SW 1271 (cell line): ENCODE results near the gene CNN1.
"Not testable (repeated sequence)": the region's sequence is repeated elsewhere in the genome, so short reads cannot be mapped to it uniquely, and the experiment has no call there.

ENCODE experiments used
- DNase-seq, 2 experiments: peaks; one replicate each; lab custom pipeline; 2025; lab: John Stamatoyannopoulos, UW

Gene CNN1

DNA sequence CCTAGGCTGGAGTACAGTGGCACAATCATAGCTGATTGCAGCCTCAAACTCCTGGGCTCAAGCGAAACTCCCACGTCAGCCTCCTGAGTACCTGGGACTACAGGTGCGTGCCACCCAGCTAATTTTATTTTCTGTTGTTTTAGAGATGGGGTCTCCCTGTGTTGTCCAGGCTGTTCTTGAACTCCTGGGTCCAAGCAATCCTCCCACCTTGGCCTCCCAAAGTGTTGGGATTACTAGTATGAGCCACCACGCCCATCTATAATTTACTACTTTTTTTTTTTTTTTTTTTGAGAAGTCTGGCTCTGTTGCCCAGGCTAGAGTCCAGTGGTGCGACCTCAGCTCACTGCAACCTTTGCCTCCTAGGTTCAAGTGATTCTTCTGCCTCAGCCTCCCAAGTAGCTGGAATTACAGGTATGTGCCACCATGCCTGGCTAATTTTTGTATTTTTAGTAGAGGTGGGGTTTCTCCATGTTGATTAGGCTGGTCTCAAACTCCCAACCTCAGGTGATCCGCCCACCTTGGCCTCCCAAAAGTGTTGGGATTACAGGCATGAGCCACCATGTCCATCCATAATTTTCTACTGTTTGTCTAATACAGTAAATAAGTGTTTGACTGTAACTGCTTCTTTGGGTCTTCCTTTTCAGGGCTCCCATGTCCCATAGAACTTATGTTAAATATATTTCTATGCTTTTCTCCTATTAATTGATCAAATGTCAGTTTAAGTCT, 25.6 kb downstream of the CNN1 start:
- DNase-seq, result not testable (repeated sequence)

DNA sequence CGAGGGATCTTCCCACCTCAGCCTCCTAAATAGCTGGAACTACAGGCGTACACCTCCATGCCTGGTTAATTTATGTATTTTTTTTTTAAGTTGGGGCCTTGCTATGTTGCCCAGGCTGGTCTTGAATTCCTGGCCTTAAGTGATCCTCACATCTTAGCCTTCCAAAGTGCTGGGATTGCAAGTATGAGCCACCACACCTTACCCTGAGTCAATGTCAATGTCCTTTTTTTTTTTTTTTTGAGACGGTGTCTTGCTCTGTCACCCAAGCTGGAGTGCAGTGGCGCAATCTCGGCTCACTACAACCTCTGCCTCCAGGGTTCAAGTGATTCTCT, 27.0 kb downstream of the CNN1 start:
- DNase-seq, result not testable (repeated sequence)

DNA sequence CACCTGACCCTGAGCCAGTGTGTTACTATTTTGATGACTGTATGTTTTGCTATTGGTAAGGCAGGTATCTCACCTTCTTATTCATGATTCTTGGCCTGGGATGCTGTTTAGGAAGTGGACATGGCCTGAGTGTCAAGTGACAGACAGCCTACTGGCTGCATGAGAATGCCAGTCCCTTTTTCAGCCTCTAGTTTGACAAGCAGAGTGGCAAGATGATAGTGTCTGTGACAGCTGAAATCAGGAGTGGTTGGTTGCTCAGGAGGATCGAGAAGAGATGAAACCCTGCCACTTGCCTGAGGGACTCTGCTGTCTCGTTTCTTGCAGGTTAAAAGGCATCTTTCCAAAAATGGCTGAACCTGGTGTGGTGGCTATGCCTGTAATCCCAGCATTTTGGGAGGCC, 27.5 kb downstream of the CNN1 start:
- DNase-seq, result no peak

DNA sequence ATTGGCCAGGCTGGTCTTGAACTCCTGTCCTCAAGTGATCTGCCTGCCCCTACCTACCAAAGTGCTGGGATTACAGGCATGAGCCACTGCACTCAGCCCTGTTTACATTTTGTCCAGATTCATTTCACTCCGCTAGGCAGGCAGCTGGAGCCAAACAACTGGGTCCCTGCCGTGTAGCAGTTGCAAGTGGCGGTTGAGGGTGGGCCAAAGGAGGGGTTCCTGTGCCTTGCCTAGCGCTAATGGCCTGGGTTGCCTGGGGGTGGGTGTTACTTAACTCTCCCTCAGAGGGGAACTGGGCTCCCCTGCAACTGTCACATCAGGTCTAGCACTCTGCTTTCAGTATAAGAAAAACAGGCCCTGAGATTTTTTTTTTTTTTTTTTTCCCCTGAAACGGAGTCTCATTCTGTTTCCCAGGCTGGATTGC, 31.4 kb downstream of the CNN1 start:
- no peak for DNase-seq

DNA sequence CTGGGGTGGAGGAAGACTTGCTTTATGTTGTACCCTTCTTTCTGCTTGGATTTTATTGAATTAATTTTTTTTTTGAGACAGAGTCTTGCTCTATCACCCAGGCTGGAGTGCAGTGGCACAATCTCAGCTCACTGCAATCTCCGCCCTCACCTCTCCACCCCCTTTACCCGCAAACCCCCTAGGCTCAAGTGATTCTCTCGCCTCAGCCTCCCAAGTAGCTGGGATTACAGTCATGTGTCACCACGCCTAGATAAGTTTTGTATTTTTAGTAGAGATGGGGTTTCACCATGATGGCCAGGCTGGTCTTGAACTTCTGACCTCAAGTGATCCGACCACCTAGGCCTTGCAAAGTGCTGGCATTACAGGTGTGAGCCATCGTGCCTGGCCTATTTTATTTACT, 34.7 kb downstream of the CNN1 start:
- DNase-seq, result not testable (repeated sequence)

DNA sequence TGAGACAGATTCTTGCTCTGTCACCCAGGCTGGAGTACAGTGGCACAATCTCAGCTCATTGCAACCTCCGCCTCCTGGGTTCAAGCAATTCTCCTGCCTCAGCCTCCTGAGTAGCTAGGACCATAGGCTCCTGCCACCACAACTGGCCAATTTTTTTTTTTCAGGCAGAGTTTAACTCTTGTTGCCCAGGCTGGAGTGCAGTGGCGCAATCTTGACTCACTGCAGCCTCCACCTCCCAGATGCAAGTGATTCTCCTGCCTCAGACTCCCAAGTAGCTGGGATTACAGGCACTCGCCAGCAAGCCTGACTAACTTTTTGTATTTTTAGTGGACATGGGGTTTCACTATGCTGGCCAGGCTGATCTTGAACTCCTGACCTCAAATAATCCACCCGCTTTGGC, 35.1 kb downstream of the CNN1 start:
- not testable (repeated sequence) for DNase-seq

DNA sequence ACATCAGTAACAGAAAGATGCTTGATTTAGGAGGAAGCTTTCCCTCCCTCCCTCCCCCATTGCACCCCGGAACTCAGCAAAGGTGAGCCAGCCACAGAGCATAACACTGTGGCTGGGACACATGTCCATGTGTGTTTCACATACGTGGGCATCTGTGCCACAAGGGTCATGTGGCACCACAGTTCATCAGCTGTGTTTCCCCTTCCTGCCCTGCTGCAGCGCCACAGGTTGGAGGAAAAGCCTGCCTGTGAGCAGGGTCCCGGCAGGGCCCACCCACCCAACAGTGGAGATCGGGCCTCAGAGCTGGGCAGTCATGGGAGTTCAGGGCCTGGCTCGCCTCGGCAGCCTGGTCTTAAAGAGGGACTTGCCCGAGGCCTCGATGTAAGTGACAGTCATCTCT, 36.0 kb downstream of the CNN1 start:
- no peak for DNase-seq

DNA sequence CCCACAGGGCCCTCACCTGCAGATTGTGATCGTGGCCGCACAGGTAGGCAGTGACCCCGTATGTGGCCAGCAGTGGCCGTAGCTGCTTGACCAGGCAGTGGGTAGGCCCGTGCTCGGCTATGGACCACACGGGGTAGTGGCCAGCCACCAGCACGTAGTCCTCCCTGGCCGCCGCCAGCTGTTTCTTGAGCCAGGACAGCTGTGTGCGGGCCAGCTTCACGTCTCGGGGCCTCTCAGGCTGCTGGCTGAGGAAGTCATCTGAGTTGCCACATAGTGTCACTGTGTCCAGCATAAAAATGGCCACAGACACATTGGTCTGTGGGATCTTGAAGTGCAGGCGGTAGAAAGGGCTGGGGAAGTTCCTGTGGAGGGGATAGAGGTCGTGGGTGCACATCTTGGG, 37.6 kb downstream of the CNN1 start:
- DNase-seq, result no peak

DNA sequence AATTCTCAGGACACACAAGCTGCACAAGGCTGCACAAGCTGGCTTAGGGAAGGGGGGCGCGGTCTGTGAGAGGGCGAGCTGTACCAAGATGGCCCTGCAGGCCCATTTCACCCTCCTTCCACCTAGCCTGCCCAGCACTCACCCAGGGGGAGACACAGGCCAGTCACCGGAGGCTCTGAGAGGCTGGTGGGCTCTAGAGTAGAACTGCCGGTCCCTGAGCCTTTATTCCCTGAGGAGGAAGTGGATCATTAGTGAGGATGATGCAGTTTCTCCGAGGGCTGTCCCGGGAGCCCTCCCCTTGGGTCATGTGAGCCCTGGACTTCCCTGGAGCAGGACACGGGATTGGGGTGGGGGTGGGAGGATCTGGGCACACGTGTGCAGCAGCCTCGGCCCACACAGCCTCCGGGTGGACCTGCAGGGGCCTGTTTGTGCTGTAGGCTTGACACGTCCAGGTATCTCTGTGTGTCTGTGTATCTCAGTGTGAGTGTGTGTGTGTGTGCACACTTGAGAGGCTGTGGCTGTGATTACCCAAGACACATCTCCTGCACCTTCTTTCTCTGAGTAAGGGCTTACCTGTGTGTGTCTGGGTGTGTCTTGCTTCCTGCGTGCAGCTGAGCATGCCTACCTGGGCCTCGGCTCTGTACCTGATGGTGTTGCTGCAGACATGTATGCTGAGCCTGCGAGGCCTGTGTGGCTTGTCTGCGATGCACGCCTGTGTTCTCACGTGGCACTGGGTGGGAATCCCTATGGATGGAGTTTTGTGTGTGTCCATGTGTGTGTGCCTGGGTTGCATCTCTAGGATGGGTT, 39.0 kb downstream of the CNN1 start, which contains the start of gene ACP5:
ACP5 (minus strand) TSS at position 195 of the 807 bp plus-strand sequence. CDS start 328 bp downstream, outside the sequence.
- DNase-seq, result no peak

DNA sequence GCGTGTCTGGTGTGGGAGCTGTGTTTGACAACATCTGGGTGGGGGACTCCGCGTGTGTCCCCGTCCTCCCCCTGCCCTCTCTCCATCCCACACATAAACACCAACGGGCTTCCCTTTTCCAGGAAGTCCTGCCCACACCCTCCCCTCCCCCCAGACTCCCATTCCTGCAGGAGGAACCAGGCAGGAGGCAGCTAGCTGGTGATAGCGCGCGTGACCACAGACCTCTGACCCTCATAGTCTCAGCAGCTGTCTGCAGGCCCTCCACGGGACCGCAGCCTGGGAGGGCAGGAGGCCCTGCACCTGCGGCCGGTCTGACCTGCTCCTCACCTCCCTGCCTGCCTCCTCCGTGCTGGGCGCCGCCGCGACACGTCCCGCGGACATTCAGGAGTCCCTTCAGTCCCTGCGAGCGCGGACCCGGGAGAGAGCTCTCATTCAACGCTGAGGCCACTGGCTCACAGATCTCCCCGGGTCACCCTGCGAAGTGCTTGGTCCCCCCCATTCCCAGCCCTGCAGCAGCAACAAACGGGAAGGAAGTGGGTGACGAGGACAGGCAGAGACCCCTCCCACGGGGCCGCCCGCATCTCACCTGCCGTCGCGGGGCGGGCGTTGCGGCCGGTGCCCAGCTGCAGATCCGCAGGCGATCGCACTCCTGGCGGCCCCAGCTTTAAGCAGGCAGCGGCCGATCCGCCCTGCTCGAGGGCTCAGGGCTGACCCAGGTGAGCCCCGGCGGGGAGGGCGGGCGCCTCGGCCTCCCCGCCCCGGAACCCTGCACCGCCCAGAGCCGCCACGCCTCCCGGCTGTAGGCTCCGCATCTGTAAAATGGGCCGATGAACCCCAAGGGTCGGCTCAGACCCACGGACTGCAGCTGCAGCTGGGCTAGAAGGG, 39.8 kb downstream of the CNN1 start:
- DNase-seq, result no peak

DNA sequence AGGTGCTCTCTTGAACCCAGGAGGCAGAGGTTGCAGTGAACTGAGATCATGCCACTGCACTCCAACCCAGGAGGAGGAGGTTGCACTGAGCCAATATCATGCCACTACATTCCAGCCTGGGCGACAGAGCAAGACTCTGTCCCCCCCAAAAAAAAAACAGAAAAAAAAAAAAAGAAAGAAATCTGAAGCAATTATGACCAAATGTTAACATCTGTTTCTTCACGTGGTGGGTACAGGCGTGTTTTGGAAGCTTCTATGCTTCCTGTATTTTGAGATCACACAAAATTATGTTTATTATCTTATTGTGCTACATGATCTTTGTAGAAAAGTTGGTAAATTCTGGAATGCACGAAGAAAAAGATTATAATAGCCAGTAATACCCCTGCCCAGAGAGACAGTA, 41.5 kb downstream of the CNN1 start:
- no peak for DNase-seq

DNA sequence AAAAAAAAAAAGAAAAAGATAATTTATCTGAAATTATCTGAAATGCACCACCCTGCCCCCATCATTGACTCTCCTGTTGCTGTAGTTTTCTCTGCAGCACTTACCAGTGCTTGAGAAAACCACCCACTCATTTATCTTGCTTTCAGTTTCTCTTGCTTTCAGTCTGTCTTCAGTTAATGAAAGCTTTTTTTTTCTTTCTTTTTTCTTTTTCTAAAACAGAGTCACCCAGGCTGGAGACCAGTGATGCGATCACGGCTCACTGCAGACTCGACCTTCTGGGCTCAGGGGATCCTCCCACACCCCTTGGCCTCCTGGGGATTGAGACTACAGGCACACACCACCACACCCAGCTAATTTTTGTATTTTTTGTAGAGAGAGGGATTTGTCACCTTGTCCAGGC, 43.1 kb downstream of the CNN1 start:
- no peak for DNase-seq

DNA sequence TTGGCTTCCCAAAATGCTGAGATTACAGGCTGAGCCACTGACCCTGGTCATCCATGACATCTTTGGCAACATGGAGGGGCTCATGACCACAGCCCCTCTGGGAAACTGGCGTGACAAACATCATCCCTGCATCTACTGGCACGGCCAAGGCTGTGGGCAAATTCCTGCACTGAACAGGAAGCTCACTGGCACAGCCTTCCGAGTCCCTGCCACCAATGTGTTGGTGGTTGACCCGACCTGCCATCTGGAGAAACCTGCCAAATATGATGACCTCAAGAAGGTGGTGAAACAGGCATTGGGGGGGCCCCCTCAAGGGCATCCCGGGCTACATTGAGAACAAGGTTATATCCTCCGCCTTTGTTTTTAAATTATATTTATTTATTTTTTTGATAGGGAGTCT, 47.7 kb downstream of the CNN1 start:
- DNase-seq, result no peak

DNA sequence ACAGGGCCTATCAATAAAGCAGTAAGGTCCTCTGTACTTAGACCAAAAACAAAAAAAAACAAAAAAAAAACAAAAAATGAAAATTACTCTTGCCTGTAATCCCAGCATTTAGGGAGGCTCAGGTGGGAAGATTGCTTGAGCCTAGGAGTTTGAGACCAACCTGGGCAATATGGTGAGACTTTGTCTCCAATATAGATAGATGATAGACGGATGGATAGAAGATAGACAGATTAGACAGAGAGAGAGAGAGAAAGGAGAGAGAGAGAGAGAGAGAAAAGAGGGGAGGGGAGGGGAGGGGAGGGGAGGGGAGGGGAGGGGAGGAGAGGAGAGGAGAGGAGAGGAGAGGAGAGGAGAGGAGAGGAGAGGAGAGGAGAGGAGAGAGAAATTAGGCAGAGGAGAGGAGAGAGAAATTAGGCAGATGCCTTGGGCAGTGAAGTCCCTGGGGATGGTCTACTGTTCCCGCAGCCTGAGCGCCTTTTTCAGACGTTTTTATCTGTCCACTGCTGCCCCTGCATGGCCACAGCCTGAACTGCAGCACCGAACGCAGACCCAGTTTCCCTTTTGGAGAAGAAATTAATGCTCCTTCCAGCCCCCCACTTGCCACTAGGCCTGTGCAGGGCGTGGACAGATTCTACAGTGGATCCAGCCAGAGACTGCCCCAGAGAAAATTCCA, 48.8 kb downstream of the CNN1 start:
- peak in 1 of 2 experiments; percentile 82 for DNase-seq

DNA sequence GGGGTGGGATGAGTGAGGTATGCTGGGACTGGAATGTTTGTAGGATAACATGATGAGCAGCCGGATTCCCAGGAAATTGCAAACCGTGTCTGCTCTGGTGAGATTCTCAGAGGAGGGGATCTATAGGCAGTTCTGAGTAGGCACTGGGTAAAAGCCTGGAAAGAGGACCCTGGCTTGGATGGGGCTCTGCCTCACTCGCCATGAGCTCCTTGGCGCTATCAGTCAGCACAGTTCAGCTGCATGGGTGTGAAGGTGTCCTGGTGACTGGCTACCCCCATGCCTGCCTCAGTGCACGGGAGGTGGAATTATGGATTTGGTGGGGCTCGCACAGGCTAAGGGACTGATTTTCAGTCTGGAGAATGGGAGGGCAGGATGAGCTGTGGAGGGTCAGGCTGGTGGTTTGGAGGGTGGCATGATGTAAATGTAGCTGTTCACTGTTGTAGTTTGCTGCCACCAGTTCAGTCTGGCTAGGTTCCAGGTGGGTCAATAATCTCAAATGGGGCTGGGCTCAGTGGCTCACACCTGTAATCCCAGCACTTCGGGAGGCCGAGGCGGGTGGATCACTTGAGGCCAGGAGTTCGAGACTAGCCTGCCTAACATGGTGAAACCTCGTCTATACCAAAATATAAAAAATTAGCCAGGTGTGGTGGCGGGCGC, 49.5 kb downstream of the CNN1 start:
- DNase-seq, result no peak

DNA sequence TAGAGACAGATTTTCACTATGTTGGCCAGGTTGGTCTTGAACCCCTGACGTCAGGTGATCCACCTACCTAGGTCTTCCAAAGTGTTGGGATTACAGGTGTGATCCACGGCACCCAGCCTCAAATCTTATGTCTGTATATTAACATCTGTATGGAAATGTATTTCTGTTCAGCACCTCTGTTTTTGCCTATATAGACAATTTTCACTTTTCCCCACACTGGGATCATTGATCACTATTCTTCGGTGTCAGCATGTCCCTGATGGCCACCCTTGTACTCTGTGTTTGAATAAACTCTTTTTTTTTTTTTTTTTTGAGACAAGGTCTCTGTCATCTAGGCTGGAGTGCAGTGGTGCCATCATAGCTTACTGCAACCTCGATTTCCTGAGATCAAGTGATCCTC, 55.4 kb downstream of the CNN1 start:
- DNase-seq, result no peak

DNA sequence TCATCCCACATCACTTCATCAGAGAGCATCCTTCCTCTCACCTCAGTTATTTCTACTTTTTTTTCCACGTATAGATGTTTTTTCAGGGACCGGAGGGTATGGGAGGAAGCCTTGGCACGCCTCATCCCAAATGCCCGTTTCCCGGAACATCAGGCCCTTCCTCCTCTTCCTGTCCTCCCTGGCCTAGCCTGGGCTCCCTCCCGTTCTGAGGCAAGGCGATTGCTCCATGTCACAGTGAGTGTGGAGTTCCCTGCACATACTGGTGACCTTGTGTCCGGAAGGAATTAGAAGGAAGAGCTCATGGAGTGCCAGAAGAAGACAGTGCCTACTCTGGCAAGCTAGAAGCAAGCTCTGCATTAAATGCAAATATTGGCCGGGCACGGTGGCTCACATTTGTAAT, 57.5 kb downstream of the CNN1 start:
- no peak for DNase-seq

DNA sequence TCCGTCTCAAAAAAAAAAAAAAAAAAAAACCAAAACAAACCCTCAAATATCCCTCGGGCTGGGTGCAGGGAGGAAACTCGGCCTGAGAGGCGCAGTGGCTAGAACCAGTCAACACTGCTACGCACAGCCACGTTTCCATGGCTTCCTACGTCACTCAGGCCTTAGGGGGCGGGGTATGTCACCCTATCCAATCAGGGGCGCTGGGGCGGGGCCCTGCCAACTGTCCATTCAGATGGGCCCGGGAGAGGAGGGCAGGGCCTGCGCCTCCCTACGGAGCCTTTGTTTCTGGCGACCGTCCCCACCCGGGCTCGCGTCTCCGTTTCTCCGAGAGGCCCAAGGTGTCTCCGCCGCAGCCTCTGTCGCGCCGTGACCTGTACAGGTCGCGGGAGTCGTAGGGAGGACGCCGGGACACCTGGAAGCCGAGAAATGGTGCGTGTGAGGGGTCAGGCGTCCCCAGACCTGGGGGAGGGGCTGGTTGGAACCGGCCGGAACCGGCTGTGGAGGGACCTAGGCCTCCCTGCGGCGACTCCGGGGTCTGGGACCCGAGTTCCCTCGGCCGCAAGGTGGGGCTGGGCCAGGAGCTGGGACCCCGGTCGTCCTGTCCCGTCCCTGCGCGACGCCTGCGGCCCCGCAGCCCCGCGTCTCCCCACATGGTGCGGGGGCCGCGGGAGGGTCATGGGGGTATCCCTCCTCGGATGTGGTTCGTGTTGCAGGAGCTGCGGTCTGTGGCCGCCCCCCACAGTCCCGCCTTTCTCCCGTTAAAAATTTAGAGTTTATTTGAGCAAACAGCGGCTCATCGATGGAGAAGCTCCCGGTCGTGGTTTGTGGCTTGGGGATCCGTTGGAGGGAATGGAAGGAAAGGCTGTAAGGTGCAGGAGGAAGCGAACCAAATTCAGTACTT, 58.8 kb downstream of the CNN1 start, which contains the start of gene ZNF627:
ZNF627 (plus strand) TSS at position 282 of the 901 bp plus-strand sequence; CDS start at position 427, 145 bp downstream.
- DNase-seq, result peak; percentile 95 to 98

DNA sequence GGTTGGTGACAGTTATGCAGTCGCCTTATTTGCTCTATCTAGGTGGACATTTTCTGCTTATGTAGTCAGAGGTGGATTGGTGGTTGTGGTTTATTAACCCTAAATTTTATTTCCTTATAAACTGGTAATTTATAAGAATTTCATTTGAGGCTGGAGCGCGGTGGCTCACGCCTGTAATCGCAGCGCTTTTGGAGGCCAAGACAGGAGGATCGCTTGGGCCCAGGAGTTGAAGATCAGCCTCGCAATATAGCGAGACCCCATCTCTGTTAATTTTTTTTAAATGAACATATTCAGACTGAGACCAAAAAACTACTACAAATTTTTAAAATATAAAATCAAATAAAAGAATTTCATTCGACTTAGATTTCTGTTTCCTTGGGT, 59.4 kb downstream of the CNN1 start:
- DNase-seq, result no peak

DNA sequence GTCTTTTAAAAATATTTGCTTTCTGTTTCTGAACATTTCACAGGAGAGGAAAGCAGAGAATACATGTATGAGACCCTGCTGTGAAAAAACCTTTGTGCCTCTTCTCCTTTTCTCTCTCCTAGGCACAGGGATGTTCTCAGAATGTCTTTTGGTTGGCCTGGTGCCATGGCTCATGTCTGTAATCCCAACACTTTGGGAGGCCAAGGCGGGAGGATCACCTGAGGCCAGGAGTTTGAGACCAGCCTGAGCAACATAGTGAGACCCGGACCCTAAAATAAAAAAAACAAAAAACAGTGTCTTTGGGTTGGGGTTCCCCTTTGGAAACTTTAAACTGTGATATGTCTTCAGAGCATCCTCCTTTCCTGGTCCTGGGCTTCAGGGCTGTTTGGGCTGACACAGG, 60.1 kb downstream of the CNN1 start:
- no peak for DNase-seq
